Measurements from ENCODE around the gene FBXW9.

The FBXW9 gene

DNA sequence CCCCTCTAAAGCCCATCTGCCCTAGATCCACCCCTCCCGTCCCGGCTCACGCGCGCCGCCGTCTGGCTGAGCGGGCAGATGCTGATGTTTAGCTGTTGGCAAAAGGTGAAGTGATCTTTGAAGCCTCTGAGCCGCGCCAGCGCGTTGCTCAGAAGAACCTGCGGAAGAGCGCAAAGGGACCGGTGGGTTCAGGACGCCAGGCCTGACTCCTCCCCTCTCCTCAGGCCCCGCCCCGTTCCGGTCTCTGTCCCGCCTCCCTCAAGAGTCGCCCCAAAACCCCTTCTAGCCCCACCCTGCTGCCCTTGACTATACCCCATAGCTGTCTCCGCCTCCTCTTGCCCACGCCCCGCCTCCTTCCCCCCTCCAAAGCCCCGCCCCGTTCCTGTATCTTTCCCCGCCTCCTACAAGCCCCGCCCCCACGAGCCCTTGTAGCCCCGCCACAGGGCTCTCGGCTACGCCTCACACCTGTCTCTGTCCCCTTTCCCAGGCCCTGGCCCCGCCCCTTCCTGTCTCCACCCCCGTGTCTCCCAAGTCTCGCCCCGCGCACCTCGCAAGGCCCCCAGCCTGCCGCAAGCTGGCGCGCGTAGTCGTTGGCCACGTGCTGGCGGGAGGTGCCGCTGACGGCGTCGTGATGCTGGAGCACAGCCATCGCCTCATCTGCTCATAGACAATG, 39.4 kb downstream of the FBXW9 start:
- H3K4me3 ChIP-seq (ENCODE audit: low read depth, low read length): no peak overlapping the region
- ChIA-PET POLR2A (no interaction called here), CTCF (interaction anchor here (1.2 kb wide), 1 partner anchor 20 kb away, joined by 4 read pairs; no protein-coding TSS in a partner anchor)
- no peak for DNase-seq (ENCODE audit: low read depth, low spot score)
- TF ChIP-seq, protein P1, sequence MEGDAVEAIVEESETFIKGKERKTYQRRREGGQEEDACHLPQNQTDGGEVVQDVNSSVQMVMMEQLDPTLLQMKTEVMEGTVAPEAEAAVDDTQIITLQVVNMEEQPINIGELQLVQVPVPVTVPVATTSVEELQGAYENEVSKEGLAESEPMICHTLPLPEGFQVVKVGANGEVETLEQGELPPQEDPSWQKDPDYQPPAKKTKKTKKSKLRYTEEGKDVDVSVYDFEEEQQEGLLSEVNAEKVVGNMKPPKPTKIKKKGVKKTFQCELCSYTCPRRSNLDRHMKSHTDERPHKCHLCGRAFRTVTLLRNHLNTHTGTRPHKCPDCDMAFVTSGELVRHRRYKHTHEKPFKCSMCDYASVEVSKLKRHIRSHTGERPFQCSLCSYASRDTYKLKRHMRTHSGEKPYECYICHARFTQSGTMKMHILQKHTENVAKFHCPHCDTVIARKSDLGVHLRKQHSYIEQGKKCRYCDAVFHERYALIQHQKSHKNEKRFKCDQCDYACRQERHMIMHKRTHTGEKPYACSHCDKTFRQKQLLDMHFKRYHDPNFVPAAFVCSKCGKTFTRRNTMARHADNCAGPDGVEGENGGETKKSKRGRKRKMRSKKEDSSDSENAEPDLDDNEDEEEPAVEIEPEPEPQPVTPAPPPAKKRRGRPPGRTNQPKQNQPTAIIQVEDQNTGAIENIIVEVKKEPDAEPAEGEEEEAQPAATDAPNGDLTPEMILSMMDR (IDR thresholded peaks at IDR 0.05; ENCODE audit: insufficient read depth, low read length, missing control alignments): no peak

DNA sequence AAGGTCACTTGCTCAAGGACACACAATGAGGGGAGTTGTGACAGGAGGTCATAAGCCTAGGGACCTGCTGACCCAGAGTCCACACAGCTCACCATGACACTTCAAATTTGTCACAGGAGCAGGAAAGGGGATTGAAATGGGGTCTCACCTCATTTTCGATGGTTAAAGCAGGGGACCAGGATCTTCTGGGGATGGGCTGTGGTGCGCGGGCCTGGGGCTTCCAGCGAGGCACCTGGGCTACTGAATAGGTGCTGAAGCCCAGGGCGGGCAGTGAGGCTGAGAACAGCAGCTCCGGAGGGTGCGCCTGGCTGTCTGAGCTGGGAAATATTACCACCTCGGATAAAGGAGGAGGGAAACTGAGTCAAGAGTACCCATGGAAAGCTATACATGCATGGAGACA, 40.9 kb downstream of the FBXW9 start:
- H3K4me3 ChIP-seq (ENCODE audit: low read depth, low read length): no peak overlapping the region
- no peak for DNase-seq (ENCODE audit: low read depth, low spot score)
- TF ChIP-seq, protein P1 (IDR thresholded peaks at IDR 0.05; ENCODE audit: insufficient read depth, low read length, missing control alignments): no peak
- POLR2A ChIA-PET: no interaction called here
- CTCF ChIA-PET: interaction anchor here (1.2 to 1.5 kb wide), 2 partner anchors 16 kb away, joined by 3 to 6 read pairs; no protein-coding TSS in a partner anchor

DNA sequence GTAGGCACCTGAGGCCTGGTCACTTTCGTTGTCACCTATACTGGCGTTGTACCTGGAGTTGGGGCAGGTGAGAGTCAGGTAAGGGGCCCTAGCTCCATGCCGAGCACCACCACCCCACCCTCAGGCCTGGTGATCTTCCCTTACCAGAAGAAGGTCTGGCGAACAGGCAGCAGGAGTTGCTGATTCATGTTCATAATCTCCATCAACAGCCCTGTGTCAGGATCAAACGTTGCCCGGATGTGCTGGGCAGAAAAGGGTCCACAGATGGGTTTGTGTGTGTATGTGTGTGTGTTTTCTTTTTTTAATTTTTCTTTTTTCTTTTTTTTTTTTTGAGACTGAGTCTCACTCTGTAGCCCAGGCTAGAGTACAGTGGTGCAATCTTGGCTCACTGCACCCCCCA, 44.2 kb downstream of the FBXW9 start:
- CTCF ChIA-PET: no interaction called here
- POLR2A ChIA-PET: no interaction called here
- TF ChIP-seq, protein P1 (IDR thresholded peaks at IDR 0.05; ENCODE audit: insufficient read depth, low read length, missing control alignments): no peak
- H3K4me3 ChIP-seq (ENCODE audit: low read depth, low read length): no peak overlapping the region
- no peak for DNase-seq (ENCODE audit: low read depth, low spot score)

DNA sequence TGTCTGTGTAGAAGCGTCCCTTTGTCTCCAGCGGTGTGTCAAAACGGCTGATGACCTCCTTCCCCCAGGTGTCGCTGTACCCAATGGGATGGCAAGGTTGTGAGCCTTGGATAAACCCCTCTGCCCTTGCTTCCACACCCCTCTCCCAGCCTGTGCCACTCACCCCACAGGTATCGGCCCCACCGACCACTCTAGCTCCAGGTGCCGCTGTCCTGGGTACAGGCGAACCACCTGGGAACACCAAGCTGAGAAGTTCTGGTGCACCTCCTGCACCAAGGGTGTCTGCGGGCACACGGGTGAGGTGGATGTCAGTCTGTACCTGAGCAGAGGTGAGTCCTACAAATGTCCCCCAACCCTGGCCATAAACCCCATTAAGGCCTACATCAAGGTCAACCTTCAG, 46.5 kb downstream of the FBXW9 start:
- TF ChIP-seq, protein P1 (IDR thresholded peaks at IDR 0.05; ENCODE audit: insufficient read depth, low read length, missing control alignments): no peak
- ChIA-PET CTCF (interaction anchor here (1.4 to 1.5 kb wide), 2 partner anchors 10 to 86 kb away, joined by 4 to 8 read pairs; no protein-coding TSS in a partner anchor), POLR2A (no interaction called here)
- no peak overlapping the region for H3K4me3 ChIP-seq (ENCODE audit: low read depth, low read length)
- DNase-seq (ENCODE audit: low read depth, low spot score): no peak

DNA sequence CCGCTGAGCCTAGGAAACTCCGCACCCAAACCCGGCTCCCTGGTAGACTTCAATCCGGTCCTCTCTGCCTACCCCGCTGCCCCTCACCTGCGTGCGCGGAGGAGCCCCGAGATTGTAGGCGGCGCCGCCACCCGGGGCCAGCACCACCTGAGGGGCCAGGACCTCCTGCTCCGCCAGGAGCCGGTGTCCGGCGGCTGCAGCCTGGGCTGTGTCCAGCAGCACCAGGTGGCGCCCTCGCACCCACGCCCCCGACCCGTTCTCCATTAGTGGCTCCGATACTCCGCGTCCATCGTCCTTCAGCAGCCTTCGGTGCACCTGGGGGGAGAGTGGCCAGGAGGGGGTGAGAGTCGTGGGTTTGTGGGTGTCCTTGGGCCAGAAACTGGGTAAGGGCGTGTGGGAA, 48.3 kb downstream of the FBXW9 start:
- no peak overlapping the region for H3K4me3 ChIP-seq (ENCODE audit: low read depth, low read length)
- DNase-seq (ENCODE audit: low read depth, low spot score): no peak
- TF ChIP-seq, protein P1 (IDR thresholded peaks at IDR 0.05; ENCODE audit: insufficient read depth, low read length, missing control alignments): peak; percentile 28
- POLR2A ChIA-PET: no interaction called here
- CTCF ChIA-PET: interaction anchor here (1.2 to 1.5 kb wide), 2 partner anchors 84 to 588 kb away, joined by 3 to 4 read pairs; no protein-coding TSS in a partner anchor

DNA sequence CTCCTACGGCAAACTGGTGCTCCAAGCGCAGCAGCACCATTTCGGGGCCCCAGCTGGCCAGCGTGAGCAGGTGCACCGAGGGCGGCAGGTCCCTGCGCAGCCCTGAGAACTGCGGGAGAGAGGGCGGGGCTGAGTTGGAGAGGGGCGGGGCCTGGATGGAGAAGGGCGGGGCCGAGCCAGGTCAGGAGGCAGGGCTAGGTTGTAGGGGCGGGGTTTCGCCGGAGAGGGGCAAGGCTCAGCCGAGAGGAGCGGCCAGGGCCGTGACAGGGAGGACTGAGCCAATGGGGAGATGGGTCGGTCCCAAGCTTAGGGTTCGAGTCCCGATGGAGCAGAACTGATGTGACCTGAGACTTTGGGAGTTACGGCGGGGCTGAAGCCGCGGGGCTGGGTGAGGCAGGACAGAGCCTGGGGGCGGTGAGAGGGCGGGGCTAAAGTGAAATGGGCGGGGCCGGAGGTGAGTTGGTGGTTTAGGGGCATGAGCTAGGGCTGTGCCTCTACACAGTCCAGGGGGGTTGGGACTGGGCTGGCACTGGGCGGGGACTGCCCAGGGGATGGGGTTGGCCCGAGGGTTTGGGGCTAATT, 48.9 kb downstream of the FBXW9 start:
- POLR2A ChIA-PET: no interaction called here
- DNase-seq (ENCODE audit: low read depth, low spot score): no peak
- no peak overlapping the region for H3K4me3 ChIP-seq (ENCODE audit: low read depth, low read length)
- CTCF ChIA-PET: interaction anchor here (1.2 kb wide), 1 partner anchor 588 kb away, joined by 3 read pairs; no protein-coding TSS in a partner anchor
- TF ChIP-seq, protein P1 (IDR thresholded peaks at IDR 0.05; ENCODE audit: insufficient read depth, low read length, missing control alignments): no peak

Data from AG04449 (cell line).